TTC549 (cell line): ENCODE results near the gene OGT.

Experiments
- FAIRE-seq: peaks from 2 replicates; lab custom pipeline; 2012; peaks lifted over from hg19 to GRCh38; lab: Jason Lieb, UNC

Gene OGT

GRCh38 chrX:71622576-71623450 is 89.9 kb downstream of the OGT start:
- FAIRE-seq: no peak

GRCh38 chrX:71623714-71624113 is 90.8 kb downstream of the OGT start:
- FAIRE-seq: no peak

- no peak for FAIRE-seq
Measured at GRCh38 chrX:71625471-71625870, 92.6 kb downstream of the OGT start.
